DND-41 (cell line): Measurements from ENCODE around the gene CHMP4B.

Experiments used
- CTCF ChIP-seq: IDR thresholded peaks from 2 replicates; pipeline ENCODE4 v1.5.1; 2012; ENCODE audit warnings: borderline replicate concordance, low read length, moderate library complexity, mild to moderate bottlenecking; ENCODE audit not compliant: poor library complexity, severe bottlenecking; ENCODE audit errors: extremely low read depth
- EZH2 ChIP-seq: IDR thresholded peaks from 3 replicates; pipeline ENCODE4 v1.6.1; 2012; ENCODE audit warnings: borderline replicate concordance, low read depth, mild to moderate bottlenecking, moderate library complexity, low read length, inconsistent platforms; ENCODE audit not compliant: severe bottlenecking

- TF ChIP-seq CTCF (no peak), EZH2 (no peak)
Measured at GRCh38 chr20:33789109-33789857, 21.9 kb upstream of the CHMP4B start.
